H1 (cell line): Measurements from ENCODE around the gene FLRT1.

ENCODE experiments used
- CEBPB ChIP-seq: IDR thresholded peaks from 2 replicates; pipeline ENCODE4 v1.6.1; 2012; ENCODE audit warnings: low read depth, low read length
- CTCF ChIP-seq, 3 experiments: IDR thresholded peaks; 1 replicate in 2 of 3; 2 replicates in 1 of 3; pipeline versions ENCODE4 v1.5.1 to v1.6.1; 2011; ENCODE audit warnings: low read length in 3 of 3, mild to moderate bottlenecking in 3 of 3, inconsistent platforms in 2 of 3, low read depth in 1 of 3, moderate library complexity in 1 of 3; ENCODE audit not compliant: insufficient read depth in 1 of 3; ENCODE audit errors: control extremely low read depth in 1 of 3
- EP300 ChIP-seq, 2 experiments: IDR thresholded peaks; 1 replicate in 1 of 2; 2 replicates in 1 of 2; pipeline ENCODE4 v1.6.1; 2011 to 2012; ENCODE audit warnings: low read depth in 2 of 2, low read length in 2 of 2, mild to moderate bottlenecking in 2 of 2, borderline replicate concordance in 1 of 2, inconsistent platforms in 1 of 2, moderate library complexity in 1 of 2
- GABPA ChIP-seq: IDR thresholded peaks from 2 replicates; pipeline ENCODE4 v1.6.1; 2011; ENCODE audit warnings: mild to moderate bottlenecking, low read length, moderate library complexity, borderline replicate concordance; ENCODE audit not compliant: insufficient read depth
- POLR2A ChIP-seq, 2 experiments: IDR thresholded peaks; 1 replicate in 1 of 2; 2 replicates in 1 of 2; pipeline ENCODE4 v1.6.1; 2011; ENCODE audit warnings: low read depth in 2 of 2, low read length in 2 of 2, mild to moderate bottlenecking in 2 of 2; ENCODE audit errors: control extremely low read depth in 1 of 2
- POLR2AphosphoS5 ChIP-seq: IDR thresholded peaks from 2 replicates; pipeline ENCODE4 v1.6.1; 2011; ENCODE audit warnings: low read depth, low read length
- RAD21 ChIP-seq, 2 experiments: IDR thresholded peaks in 1 of 2; conservative IDR thresholded peaks in 1 of 2; 2 replicates each; pipeline ENCODE4 v1.6.1; 2011; ENCODE audit warnings: low read depth in 2 of 2, low read length in 2 of 2, improper control_type of control experiment in 1 of 2, inconsistent platforms in 1 of 2, mild to moderate bottlenecking in 1 of 2, moderate library complexity in 1 of 2
- SP1 ChIP-seq: IDR thresholded peaks from 2 replicates; pipeline ENCODE4 v1.6.1; 2011; ENCODE audit warnings: low read depth, low read length
- TCF12 ChIP-seq: IDR thresholded peaks from 2 replicates; pipeline ENCODE4 v1.6.1; 2011; ENCODE audit warnings: low read depth, mild to moderate bottlenecking, low read length
- YY1 ChIP-seq: IDR thresholded peaks from 2 replicates; pipeline ENCODE4 v1.6.1; 2011; ENCODE audit warnings: low read depth, mild to moderate bottlenecking, low read length
- TF ChIP-seq, protein P1 (sequence below): IDR thresholded peaks from 2 replicates; pipeline ENCODE4 v1.6.1; 2011; ENCODE audit warnings: low read length, improper control_type of control experiment

GRCh38 chr11:64072403-64072802 lies 36.7 kb downstream of the FLRT1 start:
- TF ChIP-seq CTCF (IDR thresholded peaks at IDR 0.05; ENCODE audit: control extremely low read depth in 1 of 3, insufficient read depth in 1 of 3, low read depth in 1 of 3, low read length in 3 of 3) (no peak), EP300 (IDR thresholded peaks at IDR 0.05; ENCODE audit: borderline replicate concordance in 1 of 2, low read depth in 2 of 2, low read length in 2 of 2) (no peak), POLR2A (IDR thresholded peaks at IDR 0.05; ENCODE audit: control extremely low read depth in 1 of 2, low read depth in 2 of 2, low read length in 2 of 2) (no peak), POLR2AphosphoS5 (no peak), RAD21 (IDR thresholded peaks at IDR 0.05 in 1 of 2, conservative IDR thresholded peaks at IDR 0.05 in 1 of 2; ENCODE audit: low read depth in 2 of 2, low read length in 2 of 2) (no peak), SP1 (no peak), YY1 (no peak), CEBPB (no peak), GABPA (no peak), TCF12 (no peak)
- TF ChIP-seq, protein P1, sequence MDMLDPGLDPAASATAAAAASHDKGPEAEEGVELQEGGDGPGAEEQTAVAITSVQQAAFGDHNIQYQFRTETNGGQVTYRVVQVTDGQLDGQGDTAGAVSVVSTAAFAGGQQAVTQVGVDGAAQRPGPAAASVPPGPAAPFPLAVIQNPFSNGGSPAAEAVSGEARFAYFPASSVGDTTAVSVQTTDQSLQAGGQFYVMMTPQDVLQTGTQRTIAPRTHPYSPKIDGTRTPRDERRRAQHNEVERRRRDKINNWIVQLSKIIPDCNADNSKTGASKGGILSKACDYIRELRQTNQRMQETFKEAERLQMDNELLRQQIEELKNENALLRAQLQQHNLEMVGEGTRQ = no peak
